ENCODE data around the gene WDR74. TPM values are rescaled to one million over a fixed set of nuclear protein-coding genes. Genes with fewer than 3 reads are reported as not detected.

Gene WDR74
- total and polyA plus RNA-seq, 2 donors (not counting 1 experiment from before 2014, with no cell fraction given) = 14.8 to 86.9 TPM

GRCh38 chr11:62854825-62855570 lies 15.6 kb upstream of the WDR74 start:
- H4K20me1 ChIP-seq (ENCODE audit: control insufficient read depth, extremely low read depth, insufficient read depth, low read length) = no peaks in the 10 kb centered on the region
- H3K4me2 ChIP-seq (ENCODE audit: extremely low read depth, insufficient read depth, low read length) = peak overlapping the region; percentile 99
- H3K9ac ChIP-seq (ENCODE audit: insufficient read depth, low read length) = peak overlapping the region; percentile 70
- H3K27me3 ChIP-seq (ENCODE audit: control insufficient read depth, insufficient read depth, low read length) = no peaks in the 10 kb centered on the region
- TF ChIP-seq EZH2 (IDR thresholded peaks at IDR 0.05; ENCODE audit: low read length, missing control alignments) (no peak), CTCF (conservative IDR thresholded peaks at IDR 0.05 in 1 of 2, IDR thresholded peaks at IDR 0.05 in 1 of 2; ENCODE audit: low read depth in 1 of 2, low read length in 2 of 2) (no peak)
- H3K36me3 ChIP-seq (ENCODE audit: control insufficient read depth, insufficient read depth, low read length) = peaks cover 12% of the 10 kb centered on the region
- peaks cover 34% of the 10 kb centered on the region for H3K79me2 ChIP-seq (ENCODE audit: control insufficient read depth, insufficient read depth, low read length)
- peak overlapping the region; percentile 78 for H3K27ac ChIP-seq (ENCODE audit: insufficient read depth, low read length)
- peak overlapping the region; percentile 64 to 97 (median 86) for H3K4me3 ChIP-seq (replicated peaks in 1 of 4; ENCODE audit: control extremely low read depth in 1 of 4, insufficient read depth in 1 of 4, low read depth in 3 of 4, low read length in 4 of 4)
- no peak overlapping the region for H2AFZ ChIP-seq (ENCODE audit: low read length)
- no peaks in the 10 kb centered on the region for H3K9me3 ChIP-seq (ENCODE audit: control insufficient read depth, insufficient read depth, low read depth, low read length)
- no peak for DNase-seq (ENCODE audit: low read depth in 2 of 2)
- peaks cover 12% of the 10 kb centered on the region for H3K4me1 ChIP-seq (ENCODE audit: control insufficient read depth, extremely low read depth, insufficient read depth, low read length)

- H3K9me3 ChIP-seq (ENCODE audit: control insufficient read depth, insufficient read depth, low read depth, low read length) = no peaks in the 10 kb centered on the region
- no peak overlapping the region for H2AFZ ChIP-seq (ENCODE audit: low read length)
- H3K79me2 ChIP-seq (ENCODE audit: control insufficient read depth, insufficient read depth, low read length) = peaks cover 34% of the 10 kb centered on the region
- H3K4me1 ChIP-seq (ENCODE audit: control insufficient read depth, extremely low read depth, insufficient read depth, low read length) = peaks cover 12% of the 10 kb centered on the region
- no peak for TF ChIP-seq CTCF (conservative IDR thresholded peaks at IDR 0.05 in 1 of 2, IDR thresholded peaks at IDR 0.05 in 1 of 2; ENCODE audit: low read depth in 1 of 2, low read length in 2 of 2)
- no peak for TF ChIP-seq EZH2 (IDR thresholded peaks at IDR 0.05; ENCODE audit: low read length, missing control alignments)
- H3K27me3 ChIP-seq (ENCODE audit: control insufficient read depth, insufficient read depth, low read length) = no peaks in the 10 kb centered on the region
- peak overlapping the region; percentile 64 to 97 (median 86) for H3K4me3 ChIP-seq (replicated peaks in 1 of 4; ENCODE audit: control extremely low read depth in 1 of 4, insufficient read depth in 1 of 4, low read depth in 3 of 4, low read length in 4 of 4)
- no peak for DNase-seq (ENCODE audit: low read depth in 2 of 2)
- no peak overlapping the region for H3K27ac ChIP-seq (ENCODE audit: insufficient read depth, low read length)
- peak overlapping the region; percentile 99 for H3K4me2 ChIP-seq (ENCODE audit: extremely low read depth, insufficient read depth, low read length)
- H3K36me3 ChIP-seq (ENCODE audit: control insufficient read depth, insufficient read depth, low read length) = peaks cover 12% of the 10 kb centered on the region
- H4K20me1 ChIP-seq (ENCODE audit: control insufficient read depth, extremely low read depth, insufficient read depth, low read length) = no peaks in the 10 kb centered on the region
- H3K9ac ChIP-seq (ENCODE audit: insufficient read depth, low read length) = peak overlapping the region; percentile 70
Measured at GRCh38 chr11:62854013-62854824, 14.8 kb upstream of the WDR74 start.

GRCh38 chr11:62853279-62853965 lies 14.0 kb upstream of the WDR74 start:
- H4K20me1 ChIP-seq (ENCODE audit: control insufficient read depth, extremely low read depth, insufficient read depth, low read length) = no peaks in the 10 kb centered on the region
- peaks cover 34% of the 10 kb centered on the region for H3K79me2 ChIP-seq (ENCODE audit: control insufficient read depth, insufficient read depth, low read length)
- no peak overlapping the region for H3K9ac ChIP-seq (ENCODE audit: insufficient read depth, low read length)
- H3K4me2 ChIP-seq (ENCODE audit: extremely low read depth, insufficient read depth, low read length) = peak overlapping the region; percentile 99
- no peak for TF ChIP-seq EZH2 (IDR thresholded peaks at IDR 0.05; ENCODE audit: low read length, missing control alignments)
- TF ChIP-seq CTCF (conservative IDR thresholded peaks at IDR 0.05 in 1 of 2, IDR thresholded peaks at IDR 0.05 in 1 of 2; ENCODE audit: low read depth in 1 of 2, low read length in 2 of 2) = no peak
- peaks cover 12% of the 10 kb centered on the region for H3K36me3 ChIP-seq (ENCODE audit: control insufficient read depth, insufficient read depth, low read length)
- H3K9me3 ChIP-seq (ENCODE audit: control insufficient read depth, insufficient read depth, low read depth, low read length) = no peaks in the 10 kb centered on the region
- peaks cover 12% of the 10 kb centered on the region for H3K4me1 ChIP-seq (ENCODE audit: control insufficient read depth, extremely low read depth, insufficient read depth, low read length)
- no peaks in the 10 kb centered on the region for H3K27me3 ChIP-seq (ENCODE audit: control insufficient read depth, insufficient read depth, low read length)
- no peak for DNase-seq (ENCODE audit: low read depth in 2 of 2)
- no peak overlapping the region for H2AFZ ChIP-seq (ENCODE audit: low read length)
- H3K27ac ChIP-seq (ENCODE audit: insufficient read depth, low read length) = no peak overlapping the region
- peak overlapping the region; percentile 64 to 97 (median 86) for H3K4me3 ChIP-seq (replicated peaks in 1 of 4; ENCODE audit: control extremely low read depth in 1 of 4, insufficient read depth in 1 of 4, low read depth in 3 of 4, low read length in 4 of 4)

Measured in fibroblast of lung (primary cell).